ENCODE results near the gene DGCR8. TPM values are rescaled to one million over a fixed set of nuclear protein-coding genes. Genes with fewer than 3 reads are reported as not detected.
"Not testable (repeated sequence)": the region's sequence is repeated elsewhere in the genome, so short reads cannot be mapped to it uniquely, and the experiment has no call there.

The DGCR8 gene
- total RNA-seq, 2 donors from 2014 or later: 8.3 to 12.1 TPM

- no peak overlapping the region for H3K27ac ChIP-seq
- no peaks in the 10 kb centered on the region for H3K9me3 ChIP-seq
- no peaks in the 10 kb centered on the region for H3K4me1 ChIP-seq
- TF ChIP-seq CTCF (IDR thresholded peaks at IDR 0.05): no peak
- no peak overlapping the region for H3K4me3 ChIP-seq
- no peaks in the 10 kb centered on the region for H3K27me3 ChIP-seq
- H3K36me3 ChIP-seq: no peaks in the 10 kb centered on the region
- no peak for DNase-seq (ENCODE audit: low spot score)
Observed at GRCh38 chr22:20157430-20158183, 77.6 kb downstream of the DGCR8 start.

GRCh38 chr22:20158391-20159036 lies 78.5 kb downstream of the DGCR8 start:
- no peaks in the 10 kb centered on the region for H3K4me1 ChIP-seq
- no peak for DNase-seq (ENCODE audit: low spot score)
- H3K36me3 ChIP-seq: no peaks in the 10 kb centered on the region
- no peak overlapping the region for H3K27ac ChIP-seq
- H3K27me3 ChIP-seq: no peaks in the 10 kb centered on the region
- H3K9me3 ChIP-seq: no peaks in the 10 kb centered on the region
- no peak for TF ChIP-seq CTCF (IDR thresholded peaks at IDR 0.05)
- no peak overlapping the region for H3K4me3 ChIP-seq

GRCh38 chr22:20159076-20159475 lies 79.0 kb downstream of the DGCR8 start:
- no peak overlapping the region for H3K4me3 ChIP-seq
- H3K36me3 ChIP-seq: no peaks in the 10 kb centered on the region
- no peaks in the 10 kb centered on the region for H3K9me3 ChIP-seq
- no peaks in the 10 kb centered on the region for H3K27me3 ChIP-seq
- H3K4me1 ChIP-seq: no peaks in the 10 kb centered on the region
- no peak for DNase-seq (ENCODE audit: low spot score)
- no peak for TF ChIP-seq CTCF (IDR thresholded peaks at IDR 0.05)
- H3K27ac ChIP-seq: no peak overlapping the region

DNA sequence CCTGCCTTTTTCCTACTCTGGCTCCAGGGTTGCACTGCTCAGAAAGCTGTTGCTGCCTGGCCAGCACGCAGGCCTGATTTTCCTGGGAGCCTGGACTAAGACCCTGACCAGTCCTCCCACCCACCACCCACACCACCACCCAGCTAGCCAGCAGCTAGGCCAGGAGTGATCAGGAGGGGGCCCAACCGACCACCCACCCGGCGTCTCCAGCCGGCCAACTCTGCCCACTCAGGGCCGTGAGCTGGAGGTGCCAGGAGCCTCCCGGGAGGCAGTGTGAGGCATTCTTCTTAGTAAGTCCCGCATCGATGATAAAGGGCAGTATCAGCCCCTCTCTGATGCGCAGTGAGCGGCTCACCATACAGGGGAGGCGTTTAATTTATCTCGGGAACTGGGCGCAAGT lies 79.5 kb downstream of the DGCR8 start:
- not testable (repeated sequence) for H3K27ac ChIP-seq, H3K4me1 ChIP-seq, H3K4me3 ChIP-seq

DNA sequence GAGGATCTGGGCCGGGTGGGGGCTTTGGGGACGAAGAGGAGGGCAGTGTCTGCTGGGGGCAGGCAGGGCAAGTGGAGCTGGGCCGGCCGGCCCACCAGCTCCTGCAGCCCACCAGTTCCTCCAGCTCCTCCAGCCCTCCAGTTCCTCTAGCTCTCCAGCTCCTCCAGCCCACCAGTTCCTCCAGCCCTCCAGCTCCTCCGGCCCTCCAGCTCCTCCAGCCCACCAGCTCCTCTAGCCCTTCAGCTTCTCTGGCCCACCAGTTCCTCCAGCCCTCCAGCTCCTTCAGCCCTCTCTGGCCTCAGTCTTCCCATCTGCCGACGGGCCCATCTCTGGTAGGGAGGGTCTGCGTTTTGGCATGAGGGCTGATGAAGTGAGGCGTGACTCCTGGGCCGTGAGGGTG lies 80.0 kb downstream of the DGCR8 start:
- Histone ChIP-seq H3K36me3 (no peaks in the 10 kb centered on the region), H3K4me1 (no peaks in the 10 kb centered on the region), H3K27ac (no peak overlapping the region), H3K4me3 (no peak overlapping the region), H3K9me3 (no peaks in the 10 kb centered on the region), H3K27me3 (no peaks in the 10 kb centered on the region)
- no peak for TF ChIP-seq CTCF (IDR thresholded peaks at IDR 0.05)
- DNase-seq (ENCODE audit: low spot score): no peak

More for the DNA sequence above, 79.5 kb downstream of the DGCR8 start:
- H3K9me3 ChIP-seq; H3K27me3 ChIP-seq; DNase-seq (ENCODE audit: low spot score); H3K36me3 ChIP-seq: not testable (repeated sequence)

MicroRNAs encoded within 50 kb of the gene (microRNA counts, 767-probe panel; counts per million panel counts)
- 0 to 31.0 counts per million in 2 donors for microRNA hsa-miR-1306-3p
- microRNA hsa-miR-185-5p: 3,108 to 6,495 counts per million in 2 donors

Small RNA genes within 50 kb of the gene (microRNA-seq; reads per million reads assigned to microRNA genes)
- 1,234 to 1,679 reads per million in 2 donors for gene MIR185 (ENCODE audit: borderline number of aligned reads in 2 of 2, borderline replicate concordance in 1 of 2)
- 0 reads per million in 2 donors for gene MIR6816 (ENCODE audit: borderline number of aligned reads in 2 of 2, borderline replicate concordance in 1 of 2)

Other genes with a start within 250 kb of the DGCR8 start
- gene GNB1L, start 225.4 kb upstream of the DGCR8 start, total RNA-seq: 1 to 10 TPM; 2.6 to 4.7 TPM
- gene RTL10, start 225.4 kb upstream of the DGCR8 start, total RNA-seq: 1 to 10 TPM; 7.9 to 8.1 TPM
- gene COMT, start 138.5 kb upstream of the DGCR8 start, total RNA-seq: 100 to 1,000 TPM; 142 to 195 TPM
- gene TXNRD2, start 138.4 kb upstream of the DGCR8 start, total RNA-seq: 10 to 100 TPM; 16.2 to 18.4 TPM
- gene ARVCF, start 63.4 kb upstream of the DGCR8 start, total RNA-seq: 10 to 100 TPM; 16.7 to 35.8 TPM
- 100 to 1,000 TPM in 1 of 2 donors, 10 to 100 TPM in 1; 95.2 to 101 TPM for gene TANGO2, start 59.1 kb upstream of the DGCR8 start, total RNA-seq
- 10 to 100 TPM; 63.6 to 96.5 TPM for gene RANBP1, start 35.9 kb downstream of the DGCR8 start, total RNA-seq
- 10 to 100 TPM; 16.0 to 17.6 TPM for gene TRMT2A, start 37.0 kb downstream of the DGCR8 start, total RNA-seq
- 10 to 100 TPM; 13.5 to 16.6 TPM for gene ZDHHC8, start 51.6 kb downstream of the DGCR8 start, total RNA-seq
- under 1 TPM in 1 of 2 donors, not detected in 1; 0.43 TPM for gene CCDC188, start 70.8 kb downstream of the DGCR8 start, total RNA-seq
- gene RTN4R, start 188.1 kb downstream of the DGCR8 start, total RNA-seq: 1 to 10 TPM; 1.0 to 2.0 TPM
- 10 to 100 TPM; 60.4 to 64.3 TPM for gene DGCR6L, start 239.8 kb downstream of the DGCR8 start, total RNA-seq

Measured in right atrium auricular region (tissue), 2 donors.